Measurements from ENCODE around the gene MIR17HG. TPM values are rescaled to one million over a fixed set of nuclear protein-coding genes. Genes with fewer than 3 reads are reported as not detected.

Gene MIR17HG
- total RNA-seq, 1 donor from 2014 or later, result 19.2 TPM

GRCh38 chr13:91307887-91308286 is 39.6 kb upstream of the MIR17HG start:
- Histone ChIP-seq H3K4me3 (ENCODE audit: low read depth, low read length) (no peak overlapping the region), H3K27me3 (ENCODE audit: control insufficient read depth, insufficient read depth, low read length) (no peaks in the 10 kb centered on the region), H3K36me3 (ENCODE audit: control insufficient read depth, insufficient read depth, low read length) (no peaks in the 10 kb centered on the region)
- TF ChIP-seq CTCF (IDR thresholded peaks at IDR 0.05; ENCODE audit: insufficient read depth, low read length, severe bottlenecking), result no peak
- FAIRE-seq (no peak), DNase-seq (ENCODE audit: low read depth) (no peak)

DNA sequence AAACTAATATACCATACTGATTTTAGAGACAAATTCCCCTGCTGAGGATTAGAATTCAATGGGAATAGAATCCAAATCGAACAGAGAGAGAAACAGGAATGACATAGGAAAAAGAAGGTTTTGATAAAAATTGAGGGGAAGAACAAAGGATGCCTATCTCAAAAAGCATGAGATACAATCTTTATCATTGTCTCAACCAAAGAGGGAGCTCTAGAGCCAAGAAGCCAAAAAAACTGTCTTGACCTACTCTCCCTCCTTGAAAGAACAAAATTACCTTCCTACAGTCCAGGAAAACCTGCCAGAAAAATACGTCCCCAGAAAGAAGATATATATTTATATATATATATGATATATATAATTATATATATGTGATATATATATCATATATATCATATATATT is 39.2 kb upstream of the MIR17HG start:
- FAIRE-seq (no peak), DNase-seq (ENCODE audit: low read depth) (peak; percentile 5)
- H3K4me3 ChIP-seq (ENCODE audit: low read depth, low read length), result no peak overlapping the region
- TF ChIP-seq CTCF (IDR thresholded peaks at IDR 0.05; ENCODE audit: insufficient read depth, low read length, severe bottlenecking), result peak; percentile 25
- no peaks in the 10 kb centered on the region for H3K27me3 ChIP-seq (ENCODE audit: control insufficient read depth, insufficient read depth, low read length)
- no peaks in the 10 kb centered on the region for H3K36me3 ChIP-seq (ENCODE audit: control insufficient read depth, insufficient read depth, low read length)

DNA sequence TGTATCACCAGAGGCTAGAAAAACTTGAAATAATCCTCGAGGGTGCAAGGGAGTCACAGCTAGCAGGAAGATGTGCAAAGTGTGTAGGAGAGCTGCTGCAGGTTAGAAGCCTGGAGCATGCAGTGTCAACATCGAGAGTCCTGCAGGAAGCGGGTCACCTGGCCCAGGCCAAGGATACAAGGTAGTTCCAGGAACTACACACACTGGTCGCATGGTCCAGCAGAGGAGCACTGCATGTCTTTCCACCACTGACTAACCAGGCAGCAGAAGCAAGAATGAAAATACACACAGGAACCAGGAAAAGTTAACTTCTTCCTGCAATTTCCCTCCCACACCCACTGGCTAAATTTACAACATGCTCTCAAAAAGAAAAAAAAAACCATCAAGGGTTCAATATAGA is 36.0 kb upstream of the MIR17HG start:
- DNase-seq (ENCODE audit: low read depth), result no peak
- Histone ChIP-seq H3K4me3 (ENCODE audit: low read depth, low read length) (no peak overlapping the region), H3K36me3 (ENCODE audit: control insufficient read depth, insufficient read depth, low read length) (no peaks in the 10 kb centered on the region), H3K27me3 (ENCODE audit: control insufficient read depth, insufficient read depth, low read length) (no peaks in the 10 kb centered on the region)
- FAIRE-seq, result no peak
- no peak for TF ChIP-seq CTCF (IDR thresholded peaks at IDR 0.05; ENCODE audit: insufficient read depth, low read length, severe bottlenecking)

- DNase-seq (ENCODE audit: low read depth) (no peak), FAIRE-seq (no peak)
- Histone ChIP-seq H3K4me3 (ENCODE audit: low read depth, low read length) (no peak overlapping the region), H3K36me3 (ENCODE audit: control insufficient read depth, insufficient read depth, low read length) (no peaks in the 10 kb centered on the region), H3K27me3 (ENCODE audit: control insufficient read depth, insufficient read depth, low read length) (no peaks in the 10 kb centered on the region)
- TF ChIP-seq CTCF (IDR thresholded peaks at IDR 0.05; ENCODE audit: insufficient read depth, low read length, severe bottlenecking), result no peak
These were observed 35.2 kb upstream of the MIR17HG start for GRCh38 chr13:91312324-91312723.

DNA sequence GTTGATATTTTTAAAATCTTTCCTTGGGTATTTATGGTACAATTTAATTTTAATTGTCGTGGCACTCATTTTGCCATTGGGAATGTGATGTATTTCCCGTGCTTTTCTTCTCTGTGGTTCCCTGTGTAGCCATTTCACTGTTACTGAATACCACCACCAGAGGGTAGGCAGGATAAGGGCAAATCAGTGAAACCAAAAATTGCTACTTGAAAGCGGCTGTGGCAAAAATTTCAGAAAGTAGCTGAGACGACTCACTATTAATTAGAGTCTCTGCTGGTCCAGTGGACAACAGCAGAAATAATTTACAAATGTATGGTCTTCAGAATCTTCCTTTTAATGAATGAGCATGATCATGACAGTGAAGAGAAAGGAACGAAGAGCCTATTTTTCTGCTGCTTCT is 34.4 kb upstream of the MIR17HG start:
- DNase-seq (ENCODE audit: low read depth) (peak; percentile 17), FAIRE-seq (no peak)
- Histone ChIP-seq H3K36me3 (ENCODE audit: control insufficient read depth, insufficient read depth, low read length) (no peaks in the 10 kb centered on the region), H3K4me3 (ENCODE audit: low read depth, low read length) (no peak overlapping the region), H3K27me3 (ENCODE audit: control insufficient read depth, insufficient read depth, low read length) (no peaks in the 10 kb centered on the region)
- TF ChIP-seq CTCF (IDR thresholded peaks at IDR 0.05; ENCODE audit: insufficient read depth, low read length, severe bottlenecking), result peak; percentile 35

- FAIRE-seq (no peak), DNase-seq (ENCODE audit: low read depth) (no peak)
- H3K4me3 ChIP-seq (ENCODE audit: low read depth, low read length), result no peak overlapping the region
- no peak for TF ChIP-seq CTCF (IDR thresholded peaks at IDR 0.05; ENCODE audit: insufficient read depth, low read length, severe bottlenecking)
- H3K27me3 ChIP-seq (ENCODE audit: control insufficient read depth, insufficient read depth, low read length), result no peaks in the 10 kb centered on the region
- no peaks in the 10 kb centered on the region for H3K36me3 ChIP-seq (ENCODE audit: control insufficient read depth, insufficient read depth, low read length)
These were observed 33.9 kb upstream of the MIR17HG start for GRCh38 chr13:91313581-91313980.
